Pons (tissue), 1 donor: Measurements from ENCODE around the gene CCN5.

ENCODE experiments used
- DNase-seq: peaks from one replicate; pipeline ENCODE4 v3.0.0-alpha.2; 2016; ENCODE audit warnings: low spot score

The CCN5 gene

GRCh38 chr20:44716309-44717106 lies 1.3 kb downstream of the CCN5 start:
- DNase-seq, result no peak

- DNase-seq, result no peak
Measured at GRCh38 chr20:44717986-44718385, 2.8 kb downstream of the CCN5 start.

GRCh38 chr20:44719841-44720240 lies 4.7 kb downstream of the CCN5 start:
- no peak for DNase-seq

- DNase-seq, result peak; percentile 69
Measured at GRCh38 chr20:44720621-44720996, 5.4 kb downstream of the CCN5 start.

- no peak for DNase-seq
Measured at GRCh38 chr20:44720997-44721784, 6.0 kb downstream of the CCN5 start.

GRCh38 chr20:44721785-44722054 lies 6.6 kb downstream of the CCN5 start:
- no peak for DNase-seq

GRCh38 chr20:44722990-44723389 lies 7.8 kb downstream of the CCN5 start:
- no peak for DNase-seq

GRCh38 chr20:44723391-44723790 lies 8.2 kb downstream of the CCN5 start:
- no peak for DNase-seq

- DNase-seq, result no peak
Measured at GRCh38 chr20:44723798-44724362, 8.7 kb downstream of the CCN5 start.

- no peak for DNase-seq
Measured at GRCh38 chr20:44724423-44725091, 9.4 kb downstream of the CCN5 start.

GRCh38 chr20:44725837-44726236 lies 10.7 kb downstream of the CCN5 start:
- no peak for DNase-seq

- no peak for DNase-seq
Measured at GRCh38 chr20:44727039-44727438, 11.9 kb downstream of the CCN5 start.

GRCh38 chr20:44727651-44728050 lies 12.5 kb downstream of the CCN5 start:
- DNase-seq, result no peak

- DNase-seq, result peak; percentile 48
Measured at GRCh38 chr20:44728801-44729443, 13.8 kb downstream of the CCN5 start.

- no peak for DNase-seq
Measured at GRCh38 chr20:44730441-44730840, 15.3 kb downstream of the CCN5 start.

- DNase-seq, result no peak
Measured at GRCh38 chr20:44731657-44732056, 16.5 kb downstream of the CCN5 start.

- no peak for DNase-seq
Measured at GRCh38 chr20:44732327-44732726, 17.2 kb downstream of the CCN5 start.

- peak; percentile 74 for DNase-seq
Measured at GRCh38 chr20:44733341-44734069, 18.3 kb downstream of the CCN5 start.

GRCh38 chr20:44734938-44735337 lies 19.8 kb downstream of the CCN5 start:
- DNase-seq, result no peak

GRCh38 chr20:44735816-44736169 lies 20.6 kb downstream of the CCN5 start:
- no peak for DNase-seq

GRCh38 chr20:44736170-44737021 lies 21.2 kb downstream of the CCN5 start:
- DNase-seq, result peak; percentile 93
